Bronchial epithelial cell (primary cell): ENCODE data around the gene PADI3. TPM values are rescaled to one million over a fixed set of nuclear protein-coding genes. Genes with fewer than 3 reads are reported as not detected.

Experiments
- DNase-seq: peaks from one replicate; pipeline ENCODE4 v3.0.0-alpha.2; 2010; ENCODE audit warnings: low read depth
- FAIRE-seq: peaks from 2 replicates; lab custom pipeline; 2011; peaks lifted over from hg19 to GRCh38; lab: Jason Lieb, UNC
- H3K27me3 ChIP-seq: 2 replicates; pipeline ENCODE4 v1.5.1; 2011; ENCODE audit warnings: low read length; ENCODE audit not compliant: control insufficient read depth, insufficient read depth
- H3K36me3 ChIP-seq: 2 replicates; pipeline ENCODE4 v1.5.1; 2011; ENCODE audit warnings: low read length; ENCODE audit not compliant: control insufficient read depth, insufficient read depth
- H3K4me3 ChIP-seq: 2 replicates; pipeline ENCODE4 v1.5.1; 2011; ENCODE audit warnings: mild to moderate bottlenecking, low read depth, low read length, control low read depth
- total RNA-seq: library from RNA; depleted of rRNA; stranded (reverse); fragments of >200 nt; gene quantifications from 2 replicates; pipeline ENCODE4 v1.2.1, GENCODE V29; 2014
- TF ChIP-seq, protein P1 (sequence below): IDR thresholded peaks from 2 replicates; pipeline ENCODE4 v1.5.1; 2011; ENCODE audit warnings: mild to moderate bottlenecking, moderate library complexity, low read length, control low read depth, inconsistent platforms; ENCODE audit not compliant: insufficient read depth, severe bottlenecking

Gene PADI3
- total RNA-seq, 1 donor from 2014 or later = 0.26 TPM

DNA sequence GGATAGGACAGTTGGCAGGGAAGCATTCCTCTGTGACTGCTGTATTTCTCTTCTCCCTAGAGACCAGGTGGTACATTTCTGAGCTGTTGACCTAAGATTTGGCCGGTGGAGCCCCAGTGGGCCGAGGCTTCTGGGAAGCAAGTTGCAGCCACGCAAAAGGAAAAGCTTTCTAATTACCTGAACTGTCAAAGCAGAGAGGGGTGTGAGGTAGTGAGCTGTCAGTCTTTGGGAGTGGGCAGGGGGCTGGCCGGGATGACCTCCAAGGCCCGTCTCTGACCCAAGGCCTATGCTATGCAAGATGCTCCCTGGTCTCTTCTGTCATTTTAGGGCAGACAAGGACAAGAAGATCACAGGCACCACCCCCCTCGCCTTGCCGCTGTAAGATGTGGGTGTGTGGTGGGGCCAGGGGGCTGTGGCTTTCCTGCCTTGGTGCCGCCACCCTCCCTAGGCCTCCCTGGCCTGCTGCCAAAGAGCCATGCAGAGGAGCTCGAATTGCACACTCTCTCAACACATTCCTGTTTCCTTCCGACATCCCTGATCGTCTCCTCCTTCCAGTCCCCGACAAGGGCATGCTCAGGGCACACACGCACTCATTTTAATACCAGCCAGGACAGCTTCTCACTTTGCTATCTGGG lies 36.3 kb upstream of the PADI3 start:
- Histone ChIP-seq H3K27me3 (no peaks in the 10 kb centered on the region), H3K4me3 (no peak overlapping the region), H3K36me3 (no peaks in the 10 kb centered on the region)
- TF ChIP-seq, protein P1, sequence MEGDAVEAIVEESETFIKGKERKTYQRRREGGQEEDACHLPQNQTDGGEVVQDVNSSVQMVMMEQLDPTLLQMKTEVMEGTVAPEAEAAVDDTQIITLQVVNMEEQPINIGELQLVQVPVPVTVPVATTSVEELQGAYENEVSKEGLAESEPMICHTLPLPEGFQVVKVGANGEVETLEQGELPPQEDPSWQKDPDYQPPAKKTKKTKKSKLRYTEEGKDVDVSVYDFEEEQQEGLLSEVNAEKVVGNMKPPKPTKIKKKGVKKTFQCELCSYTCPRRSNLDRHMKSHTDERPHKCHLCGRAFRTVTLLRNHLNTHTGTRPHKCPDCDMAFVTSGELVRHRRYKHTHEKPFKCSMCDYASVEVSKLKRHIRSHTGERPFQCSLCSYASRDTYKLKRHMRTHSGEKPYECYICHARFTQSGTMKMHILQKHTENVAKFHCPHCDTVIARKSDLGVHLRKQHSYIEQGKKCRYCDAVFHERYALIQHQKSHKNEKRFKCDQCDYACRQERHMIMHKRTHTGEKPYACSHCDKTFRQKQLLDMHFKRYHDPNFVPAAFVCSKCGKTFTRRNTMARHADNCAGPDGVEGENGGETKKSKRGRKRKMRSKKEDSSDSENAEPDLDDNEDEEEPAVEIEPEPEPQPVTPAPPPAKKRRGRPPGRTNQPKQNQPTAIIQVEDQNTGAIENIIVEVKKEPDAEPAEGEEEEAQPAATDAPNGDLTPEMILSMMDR = no peak
- DNase-seq (peak; percentile 68), FAIRE-seq (no peak)

DNA sequence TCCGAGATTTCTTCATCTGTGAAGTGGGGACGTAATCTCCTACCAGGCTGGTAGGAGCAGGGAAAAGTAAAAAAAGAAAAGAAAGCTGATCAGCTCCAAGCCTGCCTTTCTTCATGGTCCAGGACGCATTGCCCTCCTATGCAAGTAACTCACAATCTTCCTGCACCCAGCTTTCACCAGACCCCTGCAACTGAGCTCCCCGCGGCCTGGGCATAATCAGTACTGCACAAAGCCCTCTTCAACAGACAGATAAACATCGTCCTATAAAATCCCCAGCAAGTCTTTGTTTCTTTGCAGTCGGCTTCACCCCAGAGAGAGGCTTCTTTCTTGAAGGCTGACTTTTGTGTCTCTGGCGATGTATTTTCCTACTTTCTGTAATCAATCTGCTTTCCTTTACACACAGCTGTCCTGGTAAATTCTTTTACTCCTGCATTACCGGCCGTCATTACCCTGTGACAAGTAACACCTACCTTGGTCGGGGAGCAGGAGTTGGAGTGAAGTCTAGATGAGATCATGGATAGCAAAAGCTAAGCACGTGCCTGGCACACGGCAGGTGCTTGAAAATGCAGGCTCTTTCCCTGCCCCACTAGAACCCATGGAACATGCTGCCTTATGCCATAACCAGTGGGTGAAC lies 35.6 kb upstream of the PADI3 start:
- Histone ChIP-seq H3K27me3 (no peaks in the 10 kb centered on the region), H3K4me3 (no peak overlapping the region), H3K36me3 (no peaks in the 10 kb centered on the region)
- DNase-seq = no peak
- FAIRE-seq = peak; percentile 96
- TF ChIP-seq, protein P1 = no peak

DNA sequence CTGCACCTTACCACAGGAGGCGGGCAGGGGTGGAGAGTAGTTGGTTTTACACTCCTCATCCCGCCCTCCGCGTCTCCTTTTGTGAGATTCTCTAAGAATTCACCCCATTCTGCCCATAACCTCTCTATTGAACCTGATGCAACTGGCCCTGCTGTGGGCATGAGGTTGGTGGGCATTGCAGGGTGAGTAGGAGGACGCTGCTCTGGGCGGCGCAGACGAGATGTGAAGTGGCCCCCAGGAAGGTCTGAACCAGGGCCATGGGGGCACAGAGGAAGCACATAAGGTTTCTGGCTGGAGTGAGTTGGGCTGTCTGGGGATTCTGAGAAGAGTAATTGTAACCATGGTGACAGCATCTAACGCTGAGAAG lies 35.1 kb upstream of the PADI3 start:
- DNase-seq (no peak), FAIRE-seq (peak; percentile 7)
- no peaks in the 10 kb centered on the region for H3K36me3 ChIP-seq
- no peaks in the 10 kb centered on the region for H3K27me3 ChIP-seq
- TF ChIP-seq, protein P1 = no peak
- H3K4me3 ChIP-seq = no peak overlapping the region

DNA sequence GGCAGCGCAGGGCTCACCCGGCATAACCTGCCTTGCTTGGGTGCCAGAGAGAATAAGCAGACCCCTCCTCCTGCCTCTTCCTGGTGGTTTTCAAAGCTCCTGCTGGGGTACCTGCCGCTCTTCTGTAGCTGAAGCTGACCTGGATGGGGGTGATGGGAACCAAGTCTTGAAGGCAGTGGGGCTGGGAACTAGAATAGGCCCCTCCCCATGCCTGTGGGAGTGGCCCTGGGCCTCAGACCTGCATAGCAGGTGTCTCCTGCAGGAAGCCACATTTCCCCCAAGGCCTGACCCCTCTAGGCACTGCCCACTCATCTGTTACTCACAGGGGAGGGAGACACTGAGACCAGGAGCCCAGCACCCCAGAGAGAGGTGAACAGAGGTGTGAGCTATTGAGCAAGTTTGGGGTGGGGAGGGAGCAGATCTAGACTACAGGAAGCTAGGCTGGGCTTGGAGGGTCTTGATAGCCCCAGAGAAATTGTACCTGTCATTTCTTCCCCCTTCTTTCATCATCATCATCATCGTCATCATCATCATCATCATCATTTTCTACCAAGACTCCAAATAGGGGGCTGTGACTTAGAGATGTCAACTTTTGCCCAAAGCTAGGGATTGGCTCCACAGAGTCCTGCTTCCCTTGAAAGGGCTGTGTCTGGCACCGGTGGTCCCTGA lies 33.9 kb upstream of the PADI3 start:
- DNase-seq (peak; percentile 88), FAIRE-seq (peak; percentile 50)
- Histone ChIP-seq H3K36me3 (no peaks in the 10 kb centered on the region), H3K27me3 (no peaks in the 10 kb centered on the region), H3K4me3 (no peak overlapping the region)
- TF ChIP-seq, protein P1 = no peak

DNA sequence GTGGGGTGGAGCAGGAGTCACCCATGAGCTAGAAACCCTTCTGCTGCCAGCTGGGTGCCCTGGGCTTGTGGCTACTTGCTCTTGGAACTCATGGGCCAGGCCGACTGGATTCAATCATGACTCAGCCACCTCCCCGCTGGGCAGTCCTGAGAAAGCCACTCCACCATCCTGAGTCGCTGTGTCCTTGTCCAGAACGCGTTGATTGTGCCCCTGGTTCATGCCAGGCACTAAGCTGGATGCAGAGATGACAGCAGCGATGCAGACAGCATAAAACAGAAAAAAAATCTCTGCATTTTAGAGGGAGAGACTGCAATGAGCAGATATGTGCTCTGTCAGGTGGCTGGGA lies 33.4 kb upstream of the PADI3 start:
- H3K4me3 ChIP-seq = no peak overlapping the region
- no peaks in the 10 kb centered on the region for H3K27me3 ChIP-seq
- peak; percentile 90 for DNase-seq
- TF ChIP-seq, protein P1 = no peak
- FAIRE-seq = no peak
- H3K36me3 ChIP-seq = no peaks in the 10 kb centered on the region
